GM18951 (cell line): ENCODE results near the gene DOK4.

Source experiments
- POLR2A ChIP-seq: IDR thresholded peaks from 4 replicates; pipeline ENCODE4 v1.6.1; 2011; ENCODE audit warnings: mild to moderate bottlenecking; ENCODE audit not compliant: insufficient read length, insufficient read depth; ENCODE audit errors: extremely low read depth
- in situ Hi-C: fragments of 300-500 bp; cut with MboI; formaldehyde crosslinking; loops from one replicate; pipeline ENCODE4 v1.12.0; 2022; ENCODE audit warnings: low sequenced_read_pairs, mixed read lengths, inconsistent platforms; ENCODE audit not compliant: unreplicated experiment

Gene DOK4

DNA sequence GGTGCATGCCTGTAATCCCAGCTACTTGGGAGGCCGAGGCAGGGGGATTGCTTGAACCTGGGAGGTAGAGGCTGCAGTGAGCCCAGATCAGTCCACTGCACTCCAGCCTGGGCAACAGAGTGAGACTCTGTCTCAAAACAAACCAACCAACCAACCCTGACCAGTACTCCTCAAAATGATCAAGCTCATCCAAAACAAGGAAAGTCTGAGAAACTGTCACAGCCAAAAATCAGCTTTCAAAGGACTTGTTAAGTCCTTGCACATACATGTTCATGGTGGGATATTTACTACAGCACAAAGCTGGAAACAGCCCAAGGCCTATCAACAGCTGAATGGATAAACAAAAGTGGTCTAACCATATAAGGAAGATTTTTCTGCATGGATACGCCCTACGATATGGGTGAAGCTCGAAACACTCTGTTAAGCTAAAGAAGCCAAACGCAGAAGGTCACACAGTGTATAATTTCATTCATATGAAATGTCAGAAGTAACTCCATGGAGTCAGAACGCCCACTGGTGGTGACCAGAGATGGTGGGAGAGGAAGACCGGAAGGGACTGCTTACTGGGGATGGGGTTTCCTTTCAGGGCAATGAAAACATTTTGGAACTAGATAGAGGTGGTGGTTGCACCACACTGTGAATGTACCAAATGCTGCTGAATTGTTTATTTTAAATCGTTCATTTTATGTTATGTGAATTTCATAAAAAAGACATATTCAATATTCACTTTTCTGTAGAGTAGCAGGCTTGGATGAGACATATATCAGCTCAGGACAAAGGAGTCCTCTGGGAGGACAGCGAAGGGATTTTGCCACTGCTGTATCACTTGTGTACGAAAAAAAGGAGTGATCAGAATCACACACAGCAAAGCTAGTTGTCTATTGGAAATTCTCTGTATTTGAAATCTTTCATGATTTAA is 64.0 kb downstream of the DOK4 start:
- TF ChIP-seq POLR2A, result no peak
- in situ Hi-C loops, result loop anchor here (25.0 kb wide), 1 partner anchor 335 kb away; the partner anchor contains the start of gene CPNE2
